H9 (cell line): ENCODE results near the gene FOXL1. TPM values are rescaled to one million over a fixed set of nuclear protein-coding genes. Genes with fewer than 3 reads are reported as not detected.

Experiments
- DNase-seq: peaks from one replicate; pipeline ENCODE4 v3.0.0-alpha.2; 2017
- H2AFZ ChIP-seq: one replicate; pipeline ENCODE4 v1.6.1; 2013; ENCODE audit warnings: mild to moderate bottlenecking, low read length, control low read depth, moderate library complexity
- H2AK5ac ChIP-seq: 2 replicates; pipeline ENCODE4 v1.6.1; 2013; ENCODE audit warnings: low read length, control low read depth, mixed read lengths; ENCODE audit not compliant: insufficient read length
- H2BK120ac ChIP-seq: one replicate; pipeline ENCODE4 v1.6.1; 2013; ENCODE audit warnings: low read depth, mild to moderate bottlenecking, low read length, control low read depth, inconsistent platforms; ENCODE audit not compliant: poor library complexity, severe bottlenecking
- H2BK12ac ChIP-seq: 2 replicates; pipeline ENCODE4 v1.6.1; 2013; ENCODE audit warnings: low read length, control low read depth, mixed read lengths, low read depth; ENCODE audit not compliant: insufficient read length
- H2BK15ac ChIP-seq: 2 replicates; pipeline ENCODE4 v1.6.1; 2013; ENCODE audit warnings: low read depth, low read length, control low read depth
- H2BK20ac ChIP-seq: one replicate; pipeline ENCODE4 v1.6.1; 2013; ENCODE audit warnings: low read depth, mild to moderate bottlenecking, low read length, control low read depth, inconsistent platforms; ENCODE audit not compliant: poor library complexity, severe bottlenecking
- H2BK5ac ChIP-seq: 2 replicates; pipeline ENCODE4 v1.6.1; 2013; ENCODE audit warnings: low read length, control low read depth, mixed read lengths; ENCODE audit not compliant: insufficient read length
- H3K14ac ChIP-seq: 2 replicates; pipeline ENCODE4 v1.6.1; 2013; ENCODE audit warnings: low read length, control low read depth; ENCODE audit not compliant: insufficient read depth
- H3K18ac ChIP-seq: 2 replicates; pipeline ENCODE4 v1.6.1; 2013; ENCODE audit warnings: low read depth, mild to moderate bottlenecking, mixed read lengths, low read length, control low read depth; ENCODE audit not compliant: insufficient read length
- H3K23ac ChIP-seq: 2 replicates; pipeline ENCODE4 v1.6.1; 2013; ENCODE audit warnings: low read length, control low read depth, mixed read lengths, low read depth; ENCODE audit not compliant: insufficient read length
- H3K23me2 ChIP-seq: 2 replicates; pipeline ENCODE4 v1.6.1; 2013; ENCODE audit warnings: low read depth, mild to moderate bottlenecking, mixed read lengths, low read length, control low read depth; ENCODE audit not compliant: insufficient read length, poor library complexity, severe bottlenecking
- H3K27ac ChIP-seq: 2 replicates; pipeline ENCODE4 v1.5.1; 2013; ENCODE audit warnings: low read length, control low read depth, mixed read lengths, low read depth; ENCODE audit not compliant: insufficient read length
- H3K27me3 ChIP-seq: 2 replicates; pipeline ENCODE4 v1.6.1; 2013; ENCODE audit warnings: low read length, control low read depth, inconsistent platforms; ENCODE audit not compliant: insufficient read depth
- H3K4ac ChIP-seq: 2 replicates; pipeline ENCODE4 v1.6.1; 2013; ENCODE audit warnings: low read depth, mild to moderate bottlenecking, control low read depth, inconsistent platforms, low read length, moderate library complexity
- H3K4me1 ChIP-seq: 2 replicates; pipeline ENCODE4 v1.6.1; 2013; ENCODE audit warnings: low read length, control low read depth, inconsistent platforms; ENCODE audit not compliant: insufficient read depth
- H3K4me2 ChIP-seq: 2 replicates; pipeline ENCODE4 v1.6.1; 2013; ENCODE audit warnings: low read length, control low read depth, mixed read lengths; ENCODE audit not compliant: insufficient read length, insufficient read depth
- H3K56ac ChIP-seq: 2 replicates; pipeline ENCODE4 v1.6.1; 2013; ENCODE audit warnings: low read depth, mild to moderate bottlenecking, mixed read lengths, low read length, control low read depth; ENCODE audit not compliant: insufficient read length
- H3K79me1 ChIP-seq: 2 replicates; pipeline ENCODE4 v1.6.1; 2013; ENCODE audit warnings: low read depth, mild to moderate bottlenecking, moderate library complexity, low read length, control low read depth, inconsistent platforms; ENCODE audit not compliant: insufficient read depth, poor library complexity, severe bottlenecking
- H3K79me2 ChIP-seq: 2 replicates; pipeline ENCODE4 v1.6.1; 2013; ENCODE audit warnings: low read length, control low read depth, inconsistent platforms; ENCODE audit not compliant: insufficient read depth
- H3K9ac ChIP-seq: 2 replicates; pipeline ENCODE4 v1.6.1; 2013; ENCODE audit warnings: low read length, control low read depth, mixed read lengths; ENCODE audit not compliant: insufficient read length; ENCODE audit errors: extremely low read depth
- H3K9me3 ChIP-seq: one replicate; pipeline ENCODE4 v1.6.1; 2013; ENCODE audit warnings: low read depth, low read length, inconsistent platforms; ENCODE audit not compliant: control insufficient read depth
- H3T11ph ChIP-seq: one replicate; pipeline ENCODE4 v1.6.1; 2013; ENCODE audit warnings: mild to moderate bottlenecking, low read length, control low read depth, inconsistent platforms
- H4K20me1 ChIP-seq: one replicate; pipeline ENCODE4 v1.6.1; 2013; ENCODE audit not compliant: control insufficient read depth, insufficient read length, insufficient read depth
- H4K5ac ChIP-seq: 2 replicates; pipeline ENCODE4 v1.6.1; 2013; ENCODE audit warnings: low read depth, mild to moderate bottlenecking, mixed read lengths, low read length, control low read depth; ENCODE audit not compliant: insufficient read length
- H4K8ac ChIP-seq: replicated peaks from 2 replicates; pipeline ENCODE4 v1.6.1; 2013; ENCODE audit warnings: low read length, control low read depth, mixed read lengths, low read depth; ENCODE audit not compliant: insufficient read length
- H4K91ac ChIP-seq: 2 replicates; pipeline ENCODE4 v1.6.1; 2013; ENCODE audit warnings: low read depth, mild to moderate bottlenecking, moderate library complexity, mixed read lengths, low read length, control low read depth; ENCODE audit not compliant: insufficient read length
- H3K27ac Mint-ChIP-seq, 3 experiments: 2 replicates in 2 of 3; 3 replicates in 1 of 3; pipeline ENCODE4 v1.8.0; 2020 to 2021; ENCODE audit warnings: mixed read lengths in 3 of 3, mild to moderate bottlenecking in 1 of 3, moderate library complexity in 1 of 3
- H3K27me3 Mint-ChIP-seq: 2 replicates; pipeline ENCODE4 v1.8.0; 2021; ENCODE audit warnings: low read depth, mild to moderate bottlenecking, moderate library complexity, mixed read lengths
- H3K36me3 Mint-ChIP-seq, 3 experiments: 2 replicates in 2 of 3; 3 replicates in 1 of 3; pipeline ENCODE4 v1.8.0; 2020 to 2021; ENCODE audit warnings: low read depth in 3 of 3, mixed read lengths in 3 of 3; ENCODE audit not compliant: insufficient read depth in 1 of 3
- H3K4me1 Mint-ChIP-seq, 2 experiments: 2 replicates each; pipeline ENCODE4 v1.8.0; 2020; ENCODE audit warnings: mixed read lengths in 2 of 2
- H3K4me3 Mint-ChIP-seq, 2 experiments: 2 replicates in 1 of 2; 3 replicates in 1 of 2; pipeline ENCODE4 v1.8.0; 2020 to 2021; ENCODE audit warnings: mild to moderate bottlenecking in 2 of 2, mixed read lengths in 2 of 2, moderate library complexity in 1 of 2
- H3K9me3 Mint-ChIP-seq, 2 experiments: 2 replicates in 1 of 2; 3 replicates in 1 of 2; pipeline ENCODE4 v1.8.0; 2020; ENCODE audit warnings: mild to moderate bottlenecking in 2 of 2, mixed read lengths in 2 of 2, moderate library complexity in 1 of 2
- CTCF ChIP-seq: fragments of 200-600 bp; sonication (generic); conservative IDR thresholded peaks from 3 replicates; pipeline ENCODE4 v1.8.0; 2021; ENCODE audit warnings: antibody characterized with exemption, mild to moderate bottlenecking
- WGBS: extraction: QIAGEN DNeasy Blood & Tissue Kit; methylation state at CpG from one replicate; pipeline ENCODE4 v1.1.7; 2013; ENCODE audit warnings: missing lambda C conversion rate, low lambda C conversion rate, mixed read lengths; ENCODE audit not compliant: insufficient read length; ENCODE audit errors: extremely low coverage; 5-methylcytosine and 5-hydroxymethylcytosine counted together
- total RNA-seq: library from RNA; stranded (reverse); gene quantifications from 2 replicates; pipeline ENCODE4 v1.2.1, GENCODE V29; 2021

Gene FOXL1
- total RNA-seq, 1 experiment from 2014 or later, result 0.09 TPM

GRCh38 chr16:86631444-86631843 lies 53.1 kb downstream of the FOXL1 start:
- no peak overlapping the region for H3K14ac ChIP-seq
- no peak overlapping the region for H2BK120ac ChIP-seq
- no peaks in the 10 kb centered on the region for H3K79me1 ChIP-seq
- DNase-seq, result no peak
- H4K91ac ChIP-seq, result no peak overlapping the region
- no peak overlapping the region for H4K8ac ChIP-seq
- H3K4me2 ChIP-seq, result no peak overlapping the region
- no peak overlapping the region for H3K27ac ChIP-seq
- no peaks in the 10 kb centered on the region for H3K9me3 ChIP-seq
- no peaks in the 10 kb centered on the region for H3K79me2 ChIP-seq
- no peak overlapping the region for H3K23ac ChIP-seq
- H2BK5ac ChIP-seq, result no peak overlapping the region
- H3K56ac ChIP-seq, result no peak overlapping the region
- no peaks in the 10 kb centered on the region for H3K23me2 ChIP-seq
- H2AK5ac ChIP-seq, result no peak overlapping the region
- H3K18ac ChIP-seq, result no peak overlapping the region
- no peak overlapping the region for H2BK20ac ChIP-seq
- Mint-ChIP-seq H3K27me3 (peaks cover 10% of the 10 kb centered on the region; the same call in 1 of the 2 replicates), H3K4me3 (no peak overlapping the region), H3K9me3 (no peaks in the 10 kb centered on the region; a peak in 1 of 5 replicates), H3K36me3 (no peaks in the 10 kb centered on the region), H3K4me1 (peaks cover 9 to 13% of the 10 kb centered on the region in 2 experiments), H3K27ac (no peak overlapping the region)
- no peak overlapping the region for H3K9ac ChIP-seq
- no peaks in the 10 kb centered on the region for H3K27me3 ChIP-seq
- TF ChIP-seq CTCF, result no peak
- H4K5ac ChIP-seq, result no peak overlapping the region
- no CpG with 5 or more reads among the region's 9 CpGs for whole genome bisulfite sequencing
- H4K20me1 ChIP-seq, result no peaks in the 10 kb centered on the region
- H2AFZ ChIP-seq, result no peak overlapping the region
- H3K4me1 ChIP-seq, result no peaks in the 10 kb centered on the region
- no peak overlapping the region for H2BK12ac ChIP-seq
- H2BK15ac ChIP-seq, result no peak overlapping the region
- H3K4ac ChIP-seq, result no peak overlapping the region
- no peak overlapping the region for H3T11ph ChIP-seq

Other genes starting within 250 kb of the FOXL1 start
- not detected in 2 replicates for gene FOXF1, start 68.0 kb upstream of the FOXL1 start, total RNA-seq
- gene MTHFSD, start 23.3 kb upstream of the FOXL1 start, total RNA-seq, result 3.4 and 4.7 TPM in 2 replicates
- 0.07 TPM in 1 of 2 replicates, not detected in the other for gene FOXC2, start 11.7 kb upstream of the FOXL1 start, total RNA-seq